HG02571 (cell line): Measurements from ENCODE around the gene TCF7L1.
"Not testable (repeated sequence)": the region's sequence is repeated elsewhere in the genome, so short reads cannot be mapped to it uniquely, and the experiment has no call there.

Source experiments
- ATAC-seq: cut with Tn5 transposase; IDR thresholded peaks from one replicate; pipeline ENCODE4 v1.9.1; 2021; ENCODE audit warnings: mild to moderate bottlenecking, moderate library complexity; ENCODE audit not compliant: unreplicated experiment

Gene TCF7L1

GRCh38 chr2:85132397-85132796, 795 bp upstream of the TCF7L1 start:
- ATAC-seq: no peak

DNA sequence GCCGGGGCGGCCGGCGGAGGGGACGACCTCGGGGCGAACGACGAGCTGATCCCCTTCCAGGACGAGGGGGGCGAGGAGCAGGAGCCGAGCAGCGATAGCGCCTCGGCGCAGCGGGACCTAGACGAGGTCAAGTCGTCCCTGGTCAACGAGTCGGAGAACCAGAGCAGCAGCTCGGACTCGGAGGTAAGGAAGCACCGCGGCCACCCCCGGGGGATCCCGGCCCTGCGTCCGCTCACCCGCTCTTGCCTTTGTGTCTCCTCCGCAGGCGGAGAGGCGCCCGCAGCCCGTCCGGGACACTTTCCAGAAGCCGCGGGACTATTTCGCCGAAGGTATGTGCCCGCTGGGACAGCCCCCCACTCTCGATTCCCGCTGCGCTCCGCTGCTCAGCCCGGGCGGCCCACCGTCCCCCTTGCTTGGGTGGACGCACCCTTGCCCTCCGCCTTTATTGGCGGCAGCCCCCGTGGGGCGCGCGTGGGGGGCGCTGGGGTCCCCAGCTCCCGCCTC, 611 bp downstream of the TCF7L1 start:
- no peak for ATAC-seq

DNA sequence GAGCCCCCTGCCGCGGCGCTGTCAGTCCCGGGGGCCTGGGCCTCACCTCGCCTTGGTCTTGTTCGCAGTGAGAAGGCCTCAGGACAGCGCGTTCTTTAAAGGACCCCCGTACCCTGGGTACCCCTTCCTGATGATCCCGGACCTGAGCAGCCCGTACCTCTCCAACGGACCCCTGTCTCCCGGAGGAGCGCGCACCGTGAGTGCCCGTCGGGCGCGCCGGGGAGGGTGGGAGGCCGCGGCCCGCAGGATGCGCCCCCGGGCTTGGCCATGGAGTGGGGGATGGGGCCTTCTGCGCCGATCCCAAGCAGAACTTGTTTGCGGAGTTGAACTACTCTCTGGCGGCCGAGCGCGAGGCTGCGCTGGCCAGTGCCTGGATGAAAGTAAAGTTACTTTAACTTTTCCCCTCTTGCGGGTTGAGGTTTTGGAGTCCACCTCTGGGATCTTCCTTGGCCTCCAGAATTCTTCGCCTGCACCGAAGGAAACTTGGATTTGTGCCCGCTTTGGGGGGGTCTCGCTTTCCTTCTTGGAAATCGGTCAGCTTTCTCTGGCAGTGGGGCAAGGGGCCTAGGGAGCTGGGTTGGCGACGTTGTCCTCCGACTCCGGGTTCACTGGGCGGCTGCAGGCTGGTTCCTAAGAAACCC, 1.2 kb downstream of the TCF7L1 start:
- no peak for ATAC-seq

DNA sequence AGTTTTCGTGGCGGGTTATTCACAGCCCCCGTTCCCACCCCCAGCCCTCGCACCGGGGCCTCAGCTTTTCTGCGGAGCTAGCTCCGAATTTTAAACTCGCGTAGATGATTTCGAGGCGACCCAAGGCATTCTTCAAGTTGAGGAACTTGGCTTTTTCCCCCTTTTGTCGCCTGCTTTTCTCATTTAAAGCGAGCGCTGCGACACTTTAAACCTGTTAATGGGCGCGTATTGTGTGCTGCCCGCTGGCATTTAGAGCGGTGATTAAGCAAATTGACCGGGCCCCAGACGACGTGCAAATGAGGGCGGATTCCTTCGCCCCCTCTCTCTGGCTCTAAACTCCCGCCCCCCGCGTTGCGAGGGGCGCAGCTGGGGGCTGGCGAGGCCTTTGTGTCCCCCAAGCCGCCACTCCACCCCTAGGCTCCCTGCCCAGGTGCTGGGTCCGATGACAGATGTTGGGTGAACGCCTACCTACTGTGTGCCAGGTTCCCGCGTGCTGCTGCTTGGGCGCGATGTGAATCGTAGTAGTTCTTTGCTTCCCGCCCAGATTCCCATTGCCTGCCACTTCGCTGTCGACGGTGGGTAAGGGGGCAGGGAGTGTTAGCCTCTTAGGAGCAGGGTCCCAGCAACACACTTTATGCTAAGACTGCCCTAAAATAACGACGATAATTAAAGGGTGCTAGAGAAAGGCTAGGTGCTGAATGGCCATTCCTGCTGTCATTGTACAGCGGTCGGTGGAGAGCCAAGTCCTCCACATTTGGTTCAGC, 1.9 kb downstream of the TCF7L1 start:
- no peak for ATAC-seq

GRCh38 chr2:85135660-85135914, 2.4 kb downstream of the TCF7L1 start:
- ATAC-seq: no peak

DNA sequence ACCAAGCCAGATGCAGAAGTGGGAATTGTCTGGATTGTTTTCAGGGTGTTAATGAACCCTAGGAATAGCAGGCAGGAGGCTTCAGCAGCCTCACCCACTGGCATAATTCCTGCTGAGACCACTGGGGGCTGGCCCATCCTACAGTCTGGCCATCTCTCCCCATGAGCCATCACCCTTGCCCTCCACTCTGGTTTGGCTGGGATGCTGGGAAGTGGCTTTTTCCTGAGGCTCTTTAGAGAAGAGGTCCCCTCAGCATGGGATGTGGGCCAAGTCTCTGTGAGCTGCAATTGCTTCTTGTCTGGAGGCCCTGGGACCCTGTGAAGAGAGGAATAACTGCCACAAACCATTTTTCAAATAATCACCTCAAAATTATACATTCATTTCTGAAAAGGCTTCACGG, 4.0 kb downstream of the TCF7L1 start:
- no peak for ATAC-seq

DNA sequence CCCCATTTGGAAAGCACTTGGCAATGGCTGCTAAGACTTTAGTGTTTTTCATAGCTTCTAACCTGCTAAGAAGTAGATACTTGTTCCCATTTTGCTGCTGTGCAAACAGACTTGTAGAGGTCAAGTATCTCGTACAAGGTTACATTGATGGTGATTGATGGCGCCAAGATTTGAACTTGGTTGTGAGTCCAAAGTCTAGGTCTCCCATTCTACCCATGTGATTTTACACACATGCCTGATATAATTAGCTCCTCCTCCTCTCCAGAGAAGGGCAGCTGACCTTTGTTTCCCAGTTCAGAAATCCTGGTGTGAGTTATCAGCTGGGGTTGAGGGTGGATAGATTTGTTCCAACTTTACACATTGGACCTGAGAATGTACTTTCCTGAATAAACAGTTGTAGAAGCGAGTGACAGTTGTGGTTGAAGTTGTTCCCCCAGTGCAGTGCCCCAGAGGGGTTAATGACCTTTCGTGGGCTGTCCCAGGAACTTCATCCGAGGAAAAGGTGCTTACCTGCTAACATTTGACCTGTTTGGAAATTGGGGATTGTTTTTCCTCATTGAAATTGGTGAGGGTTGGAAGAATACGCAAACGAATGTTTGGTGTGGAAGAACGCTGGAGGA, 10.4 kb downstream of the TCF7L1 start:
- no peak for ATAC-seq

GRCh38 chr2:85145116-85145820, 12.1 kb downstream of the TCF7L1 start:
- ATAC-seq: no peak

DNA sequence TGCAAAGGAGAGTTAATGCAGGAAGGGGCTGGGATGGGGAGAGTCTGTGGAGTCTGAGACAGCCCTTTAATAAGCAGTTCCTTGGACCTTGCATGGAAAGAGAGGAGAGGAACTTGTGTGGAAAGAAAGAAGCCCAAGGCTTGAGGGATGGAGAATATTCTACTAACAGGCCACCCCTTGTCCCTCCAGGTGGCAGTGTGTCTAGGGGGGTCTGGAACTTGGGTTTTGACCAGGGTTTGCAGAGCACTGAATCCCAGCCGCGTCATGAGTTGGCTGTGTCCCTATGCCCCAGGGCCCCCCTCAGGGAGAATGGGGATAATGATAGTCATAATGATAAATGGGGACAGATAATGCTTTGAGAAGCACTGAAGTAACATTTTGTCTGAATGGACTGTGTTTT, 15.0 kb downstream of the TCF7L1 start:
- no peak for ATAC-seq

DNA sequence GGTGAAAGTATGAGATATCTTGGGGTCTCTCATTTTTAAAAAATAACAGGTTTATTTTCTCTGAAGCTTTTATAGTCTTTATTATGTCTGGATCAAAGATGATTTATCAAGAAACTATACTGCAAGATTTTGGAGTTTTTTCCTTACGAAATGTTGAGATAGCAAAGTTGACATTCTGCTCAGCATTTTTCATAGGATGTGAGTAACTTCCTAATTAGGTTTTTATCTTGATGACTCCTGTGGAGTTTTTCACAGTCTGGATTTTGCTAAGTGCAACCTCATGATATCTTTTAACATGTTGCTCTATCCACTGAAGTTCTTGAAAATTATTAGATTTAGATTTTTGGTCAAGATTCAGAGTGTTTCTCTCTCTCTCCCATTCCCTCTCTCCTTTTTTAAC, 17.8 kb downstream of the TCF7L1 start:
- ATAC-seq: no peak

GRCh38 chr2:85152895-85153294, 19.7 kb downstream of the TCF7L1 start:
- ATAC-seq: no peak

- ATAC-seq: no peak
Measured at GRCh38 chr2:85154048-85154753, 21.0 kb downstream of the TCF7L1 start.

- not testable (repeated sequence) for ATAC-seq
Measured at GRCh38 chr2:85155082-85155481, 21.9 kb downstream of the TCF7L1 start.

GRCh38 chr2:85156153-85156552, 23.0 kb downstream of the TCF7L1 start:
- no peak for ATAC-seq

DNA sequence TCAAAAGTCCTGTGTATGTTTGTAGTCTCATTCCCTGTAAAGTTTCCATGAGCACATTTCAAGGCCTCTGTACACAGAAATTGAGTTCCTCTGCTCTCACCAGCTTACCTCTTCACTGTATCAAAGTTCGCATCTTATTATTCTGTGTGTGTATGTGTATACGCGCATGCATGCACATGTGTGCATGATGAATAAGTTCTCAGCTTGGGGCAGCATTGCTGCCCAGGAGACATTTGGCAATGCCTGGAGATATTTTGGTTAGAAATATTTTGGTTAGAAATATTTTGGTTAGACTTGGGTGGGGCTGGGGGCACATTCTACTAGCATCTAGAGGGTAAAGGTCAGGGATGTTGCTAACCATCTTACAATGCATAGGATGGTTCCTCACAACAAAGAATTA, 23.4 kb downstream of the TCF7L1 start:
- ATAC-seq: no peak

DNA sequence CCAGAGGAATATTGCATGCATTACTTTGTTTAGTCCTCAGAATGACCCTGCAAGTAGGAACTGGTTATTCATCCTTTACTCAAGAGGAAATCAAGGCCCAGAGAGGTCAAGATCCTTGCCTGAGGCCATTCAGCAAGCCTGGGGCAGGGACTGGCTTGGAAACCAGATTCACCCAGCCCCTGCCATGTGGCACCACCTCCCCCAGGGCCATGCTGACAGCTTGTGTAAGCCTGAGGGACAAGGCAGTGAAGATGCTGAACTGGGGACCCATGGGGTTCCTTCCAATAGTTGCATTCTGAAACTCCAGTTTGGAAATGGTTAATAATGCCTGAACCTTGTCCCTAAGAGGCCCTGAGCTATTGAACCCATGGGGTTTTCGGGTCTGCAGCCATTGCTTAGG, 24.2 kb downstream of the TCF7L1 start:
- ATAC-seq: no peak

DNA sequence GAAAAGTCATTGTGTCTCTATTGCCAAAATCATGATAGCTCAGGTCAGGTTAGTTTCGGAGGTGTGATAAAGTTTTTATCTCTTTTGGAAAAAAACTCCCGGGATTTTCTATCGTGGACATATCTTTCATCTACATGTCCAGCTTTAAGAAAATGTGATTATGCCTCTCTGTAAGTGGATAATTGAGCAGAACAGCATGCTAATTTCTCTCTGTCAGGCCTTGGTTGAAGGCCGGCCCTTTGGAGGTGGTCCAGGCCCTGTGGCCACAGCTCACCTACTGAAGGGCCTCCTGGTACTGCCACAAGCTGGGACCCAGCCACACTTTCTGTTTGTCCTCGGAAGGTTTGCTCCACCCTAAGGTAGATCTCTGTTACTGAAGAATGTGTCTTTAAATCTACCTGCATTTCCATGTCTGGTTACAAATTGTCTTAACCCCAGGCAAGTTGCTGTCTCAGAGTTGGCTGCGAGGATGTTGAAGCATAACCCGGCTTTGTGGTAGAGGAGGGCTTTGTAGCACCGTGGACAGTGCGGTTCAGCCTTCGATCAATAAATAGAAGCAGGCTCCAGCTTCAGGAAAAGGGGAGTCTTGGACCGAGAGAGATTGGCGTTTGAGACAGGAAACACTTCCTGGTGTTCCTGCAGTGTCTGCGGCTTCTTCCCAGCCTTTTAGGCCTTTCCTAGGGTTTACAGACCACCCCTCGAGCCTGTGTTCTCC, 25.5 kb downstream of the TCF7L1 start:
- no peak for ATAC-seq

GRCh38 chr2:85159589-85159988, 26.4 kb downstream of the TCF7L1 start:
- ATAC-seq: no peak

GRCh38 chr2:85160966-85161960, 28.1 kb downstream of the TCF7L1 start:
- ATAC-seq: no peak
